Natural killer cell (primary cell): ENCODE data around the gene PRKG1. TPM values are rescaled to one million over a fixed set of nuclear protein-coding genes. Genes with fewer than 3 reads are reported as not detected.

Experiments
- ATAC-seq, 3 donors: fragments of 150-1000 bp in 2 of 3; fragments of 200-7000 bp in 1 of 3; cut with Tn5 transposase; 1 replicate in 1 of 3; 2 replicates in 2 of 3; pipeline ENCODE4 v1.10.0; 2021; ENCODE audit warnings: mild to moderate bottlenecking in 2 of 3, moderate library complexity in 2 of 3
- DNase-seq, 2 donors: peaks; one replicate each; pipeline versions ENCODE4 v3.0.0 to v3.0.0-alpha.2; 2013 to 2021; ENCODE audit warnings: mixed read lengths in 1 of 2
- H3K27ac ChIP-seq: one replicate; pipeline ENCODE4 v1.5.1; 2013; ENCODE audit warnings: mild to moderate bottlenecking, low read length
- H3K27me3 ChIP-seq: one replicate; pipeline ENCODE4 v1.6.1; 2013; ENCODE audit warnings: low read length; ENCODE audit not compliant: control insufficient read depth, insufficient read depth
- H3K36me3 ChIP-seq: one replicate; pipeline ENCODE4 v1.6.1; 2013; ENCODE audit warnings: low read length; ENCODE audit not compliant: control insufficient read depth, insufficient read depth
- H3K4me1 ChIP-seq: one replicate; pipeline ENCODE4 v1.6.1; 2013; ENCODE audit warnings: low read length; ENCODE audit not compliant: control insufficient read depth, insufficient read depth
- H3K4me3 ChIP-seq: one replicate; pipeline ENCODE4 v1.5.1; 2013; ENCODE audit warnings: low read length
- H3K9me3 ChIP-seq: one replicate; pipeline ENCODE4 v1.6.1; 2013; ENCODE audit warnings: low read length; ENCODE audit not compliant: control insufficient read depth, insufficient read depth
- H3K27ac Mint-ChIP-seq, 2 donors: one replicate each; pipeline ENCODE4 v1.8.0; 2022; ENCODE audit warnings: mild to moderate bottlenecking in 2 of 2, mixed read lengths in 2 of 2, moderate library complexity in 1 of 2
- H3K27me3 Mint-ChIP-seq, 2 donors: one replicate each; pipeline ENCODE4 v1.8.0; 2022; ENCODE audit warnings: low read depth in 2 of 2, mixed read lengths in 2 of 2
- H3K36me3 Mint-ChIP-seq: one replicate; pipeline ENCODE4 v1.8.0; 2022; ENCODE audit warnings: mixed read lengths
- H3K4me1 Mint-ChIP-seq, 2 donors: one replicate each; pipeline ENCODE4 v1.8.0; 2022; ENCODE audit warnings: mixed read lengths in 2 of 2
- H3K4me3 Mint-ChIP-seq: one replicate; pipeline ENCODE4 v1.8.0; 2022; ENCODE audit warnings: mild to moderate bottlenecking, moderate library complexity, mixed read lengths
- H3K9me3 Mint-ChIP-seq, 2 donors: one replicate each; pipeline ENCODE4 v1.8.0; 2022; ENCODE audit warnings: mixed read lengths in 2 of 2
- CTCF ChIP-seq: fragments of 200-600 bp; IDR thresholded peaks from one replicate; pipeline ENCODE4 v1.8.0; 2022; ENCODE audit warnings: antibody characterized with exemption
- WGBS: methylation state at CpG from one replicate; pipeline ENCODE4 v1.1.7; 2013; ENCODE audit warnings: missing lambda C conversion rate; ENCODE audit not compliant: insufficient coverage; 5-methylcytosine and 5-hydroxymethylcytosine counted together
- intact Hi-C: fragments of 100-400 bp; cut with micrococcal nuclease; formaldehyde crosslinking; loops from one replicate; pipeline ENCODE4 v1.14.2; 2022
- total RNA-seq, 4 donors: library from RNA; stranded (reverse); fragments of 120-200 nt in 1 of 4; gene quantifications; one replicate each; pipeline versions ENCODE4 v1.2.3 to v1.2.4, GENCODE V29; 2013 to 2022

The PRKG1 gene
- total RNA-seq, 3 donors from 2014 or later (not counting 1 experiment from before 2014, with no cell fraction given): 0.23 to 0.41 (median 0.35) TPM

GRCh38 chr10:51423121-51423452 is 348.8 kb downstream of the PRKG1 start:
- intact Hi-C loops: no loop called here
- Mint-ChIP-seq H3K4me3 (no peak overlapping the region), H3K4me1 (peaks cover 6% of the 10 kb centered on the region in 2 donors), H3K27me3 (peaks cover 5 to 6% of the 10 kb centered on the region in 2 donors), H3K36me3 (no peaks in the 10 kb centered on the region), H3K27ac (no peak overlapping the region), H3K9me3 (no peaks in the 10 kb centered on the region)
- TF ChIP-seq CTCF: no peak
- Histone ChIP-seq H3K9me3 (no peaks in the 10 kb centered on the region), H3K36me3 (no peaks in the 10 kb centered on the region), H3K4me3 (no peak overlapping the region), H3K27ac (no peak overlapping the region), H3K27me3 (no peaks in the 10 kb centered on the region), H3K4me1 (no peaks in the 10 kb centered on the region)
- 78% methylated on average over 3 of the region's 4 CpGs for WGBS
- DNase-seq (no peak), ATAC-seq (no peak)

GRCh38 chr10:51425431-51425830 is 351.1 kb downstream of the PRKG1 start:
- H3K9me3 Mint-ChIP-seq: no peaks in the 10 kb centered on the region
- no peak overlapping the region for H3K27ac ChIP-seq
- H3K36me3 Mint-ChIP-seq: no peaks in the 10 kb centered on the region
- no peak overlapping the region for H3K4me3 ChIP-seq
- H3K36me3 ChIP-seq: no peaks in the 10 kb centered on the region
- intact Hi-C loops: no loop called here
- H3K27me3 Mint-ChIP-seq: peaks cover 0 to 5% of the 10 kb centered on the region in 2 donors
- H3K4me3 Mint-ChIP-seq: no peak overlapping the region
- peaks cover 6% of the 10 kb centered on the region in 2 donors for H3K4me1 Mint-ChIP-seq
- WGBS: 69% methylated on average over 3 of the region's 3 CpGs
- H3K27ac Mint-ChIP-seq: no peak overlapping the region
- no peak for DNase-seq
- H3K4me1 ChIP-seq: no peaks in the 10 kb centered on the region
- no peak for TF ChIP-seq CTCF
- no peak for ATAC-seq
- no peaks in the 10 kb centered on the region for H3K9me3 ChIP-seq
- no peaks in the 10 kb centered on the region for H3K27me3 ChIP-seq

GRCh38 chr10:51427758-51428157 is 353.5 kb downstream of the PRKG1 start:
- Mint-ChIP-seq H3K4me3 (no peak overlapping the region), H3K27ac (no peak overlapping the region), H3K9me3 (no peaks in the 10 kb centered on the region), H3K4me1 (peaks cover under 1% of the 10 kb centered on the region in 2 donors), H3K27me3 (peaks cover 5 to 7% of the 10 kb centered on the region in 2 donors), H3K36me3 (no peaks in the 10 kb centered on the region)
- H3K27ac ChIP-seq: no peak overlapping the region
- no peaks in the 10 kb centered on the region for H3K27me3 ChIP-seq
- TF ChIP-seq CTCF: no peak
- intact Hi-C loops: no loop called here
- DNase-seq (no peak), ATAC-seq (no peak)
- H3K36me3 ChIP-seq: no peaks in the 10 kb centered on the region
- H3K4me3 ChIP-seq: no peak overlapping the region
- no peaks in the 10 kb centered on the region for H3K4me1 ChIP-seq
- WGBS: 93% methylated on average over 2 of the region's 2 CpGs
- no peaks in the 10 kb centered on the region for H3K9me3 ChIP-seq

- DNase-seq (no peak), ATAC-seq (no peak)
- no peak for TF ChIP-seq CTCF
- no CpG with 5 or more reads among the region's 1 CpG for WGBS
- Histone ChIP-seq H3K9me3 (no peaks in the 10 kb centered on the region), H3K4me1 (no peaks in the 10 kb centered on the region), H3K36me3 (no peaks in the 10 kb centered on the region), H3K27me3 (no peaks in the 10 kb centered on the region), H3K27ac (no peak overlapping the region), H3K4me3 (no peak overlapping the region)
- no peaks in the 10 kb centered on the region for H3K36me3 Mint-ChIP-seq
- intact Hi-C loops: no loop called here
- H3K4me1 Mint-ChIP-seq: no peaks in the 10 kb centered on the region
- H3K27me3 Mint-ChIP-seq: peaks cover 5 to 7% of the 10 kb centered on the region in 2 donors
- H3K27ac Mint-ChIP-seq: no peak overlapping the region
- no peaks in the 10 kb centered on the region for H3K9me3 Mint-ChIP-seq
- H3K4me3 Mint-ChIP-seq: no peak overlapping the region
These were observed 356.2 kb downstream of the PRKG1 start for GRCh38 chr10:51430506-51430905.
